Esophagus muscularis mucosa (tissue), 4 donors: Measurements from ENCODE around the gene DMC1. TPM values are rescaled to one million over a fixed set of nuclear protein-coding genes. Genes with fewer than 3 reads are reported as not detected.
"Not testable (repeated sequence)": the region's sequence is repeated elsewhere in the genome, so short reads cannot be mapped to it uniquely, and the experiment has no call there.

Source experiments
- DNase-seq: peaks from one replicate; pipeline ENCODE4 v3.0.0-alpha.2; 2017; ENCODE audit errors: extremely low spot score
- H3K27ac ChIP-seq, 4 donors: fragments of 200-600 bp; sonication (generic); replicated peaks in 1 of 4; 1 replicate in 3 of 4; 2 replicates in 1 of 4; pipeline ENCODE4 v1.5.1; 2016 to 2019; ENCODE audit warnings: mild to moderate bottlenecking in 1 of 4
- H3K27me3 ChIP-seq, 4 donors: fragments of 200-600 bp; sonication (generic); one replicate each; pipeline versions ENCODE4 v1.5.1 to v1.6.0; 2016 to 2019
- H3K36me3 ChIP-seq, 4 donors: fragments of 200-600 bp; sonication (generic); one replicate each; pipeline ENCODE4 v1.5.1; 2016 to 2019
- H3K4me1 ChIP-seq, 4 donors: fragments of 200-600 bp; sonication (generic); one replicate each; pipeline ENCODE4 v1.5.1; 2016 to 2019
- H3K4me3 ChIP-seq, 4 donors: fragments of 200-600 bp; sonication (generic); 1 replicate in 2 of 4; 2 replicates in 2 of 4; pipeline ENCODE4 v1.5.1; 2016 to 2019; ENCODE audit warnings: mild to moderate bottlenecking in 4 of 4, moderate library complexity in 1 of 4
- H3K9me3 ChIP-seq, 4 donors: fragments of 200-600 bp; sonication (generic); 1 replicate in 3 of 4; 2 replicates in 1 of 4; pipeline ENCODE4 v1.5.1; 2016 to 2019
- CTCF ChIP-seq, 3 experiments: fragments of 200-600 bp in 2 of 3; fragments of 450-650 bp in 1 of 3; sonication (generic) in 2 of 3; IDR thresholded peaks; one replicate each; pipeline ENCODE4 v1.5.1; 2017 to 2019; ENCODE audit warnings: antibody characterized with exemption in 3 of 3, mild to moderate bottlenecking in 2 of 3, moderate library complexity in 1 of 3
- EP300 ChIP-seq: sonication (generic); formaldehyde crosslinking; IDR thresholded peaks from one replicate; pipeline ENCODE4 v1.6.1; 2017; ENCODE audit warnings: antibody characterized with exemption
- POLR2A ChIP-seq: fragments of 450-650 bp; IDR thresholded peaks from one replicate; pipeline ENCODE4 v1.6.1; 2017; ENCODE audit warnings: antibody characterized with exemption, moderate library complexity, mild to moderate bottlenecking, low read depth
- POLR2AphosphoS5 ChIP-seq, 2 donors: sonication (generic); formaldehyde crosslinking; IDR thresholded peaks; one replicate each; pipeline ENCODE4 v1.6.1; 2017; ENCODE audit warnings: antibody characterized with exemption in 2 of 2
- WGBS: methylation state at CpG from one replicate; pipeline ENCODE4 v1.1.5; 2018; 5-methylcytosine and 5-hydroxymethylcytosine counted together
- intact Hi-C: fragments of 100-400 bp; cut with DNase I; formaldehyde crosslinking; loops from one replicate; pipeline ENCODE4 v1.15.1; 2023
- total RNA-seq, 4 donors: library from RNA; depleted of rRNA; stranded (reverse); fragments of >200 nt; gene quantifications; one replicate each; pipeline versions ENCODE4 v1.1.0 to v1.2.1, GENCODE V29; 2016

DMC1 gene
- total RNA-seq, 4 donors from 2014 or later, result 1.3 to 6.5 (median 1.6) TPM

- TF ChIP-seq POLR2A (no peak), POLR2AphosphoS5 (IDR thresholded peaks at IDR 0.05) (no peak), CTCF (IDR thresholded peaks at IDR 0.05) (no peak), EP300 (no peak)
- H3K36me3 ChIP-seq, result no peaks in the 10 kb centered on the region
- 90% methylated on average over 3 of the region's 3 CpGs for WGBS
- intact Hi-C loops, result no loop called here
- no peak for DNase-seq
- no peaks in the 10 kb centered on the region for H3K27me3 ChIP-seq
- no peaks in the 10 kb centered on the region for H3K9me3 ChIP-seq
- peaks cover 0 to 9% (median 9%) of the 10 kb centered on the region in 4 donors for H3K4me1 ChIP-seq
- no peak overlapping the region for H3K27ac ChIP-seq
- no peak overlapping the region for H3K4me3 ChIP-seq
These were observed 37.7 kb upstream of the DMC1 start for GRCh38 chr22:38607680-38608079.

DNA sequence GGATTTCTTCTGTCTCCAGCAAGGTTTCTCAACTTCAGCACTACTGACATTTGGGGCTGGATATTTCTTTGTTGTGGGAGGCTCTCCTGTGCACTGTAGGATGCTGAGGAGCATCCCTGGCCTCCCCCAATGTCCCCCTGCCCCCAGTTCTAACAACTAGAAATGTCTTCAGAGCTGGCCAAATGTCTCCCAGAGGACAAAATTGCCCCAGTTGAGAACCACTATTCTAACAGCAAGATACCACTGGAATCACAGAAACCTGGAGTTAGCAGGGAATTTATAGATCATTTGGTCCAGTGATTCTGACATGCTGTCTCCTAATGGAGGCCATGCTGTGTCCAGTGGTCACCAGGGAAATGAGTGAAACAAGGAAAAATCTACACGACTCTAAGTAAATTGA lies 32.2 kb upstream of the DMC1 start:
- no peak overlapping the region for H3K4me3 ChIP-seq
- no peaks in the 10 kb centered on the region for H3K36me3 ChIP-seq
- TF ChIP-seq CTCF (IDR thresholded peaks at IDR 0.05) (no peak), EP300 (no peak), POLR2A (no peak), POLR2AphosphoS5 (IDR thresholded peaks at IDR 0.05) (no peak)
- peaks cover 0 to 9% (median 9%) of the 10 kb centered on the region in 4 donors for H3K4me1 ChIP-seq
- DNase-seq, result no peak
- intact Hi-C loops, result no loop called here
- 87% methylated on average over 1 of the region's 1 CpG for WGBS
- H3K27ac ChIP-seq, result no peak overlapping the region
- H3K27me3 ChIP-seq, result no peaks in the 10 kb centered on the region
- no peaks in the 10 kb centered on the region for H3K9me3 ChIP-seq

GRCh38 chr22:38601221-38601764 lies 31.3 kb upstream of the DMC1 start:
- no peak for TF ChIP-seq CTCF (IDR thresholded peaks at IDR 0.05)
- no peak for TF ChIP-seq POLR2AphosphoS5 (IDR thresholded peaks at IDR 0.05)
- TF ChIP-seq EP300, result no peak
- no peak for TF ChIP-seq POLR2A
- H3K4me1 ChIP-seq, result peaks cover 0 to 4% (median 4%) of the 10 kb centered on the region in 4 donors
- no peaks in the 10 kb centered on the region for H3K9me3 ChIP-seq
- no peak overlapping the region for H3K27ac ChIP-seq
- DNase-seq, result no peak
- intact Hi-C loops, result no loop called here
- no peaks in the 10 kb centered on the region for H3K27me3 ChIP-seq
- 86% methylated on average over 2 of the region's 2 CpGs for WGBS
- no peak overlapping the region for H3K4me3 ChIP-seq
- no peaks in the 10 kb centered on the region for H3K36me3 ChIP-seq

- no peaks in the 10 kb centered on the region for H3K4me1 ChIP-seq
- no peak overlapping the region for H3K27ac ChIP-seq
- no peak overlapping the region for H3K4me3 ChIP-seq
- no peaks in the 10 kb centered on the region for H3K36me3 ChIP-seq
- 93% methylated on average over 10 of the region's 10 CpGs for WGBS
- H3K27me3 ChIP-seq, result no peaks in the 10 kb centered on the region
- no peaks in the 10 kb centered on the region for H3K9me3 ChIP-seq
- intact Hi-C loops, result no loop called here
- DNase-seq, result no peak
- TF ChIP-seq POLR2A (no peak), CTCF (IDR thresholded peaks at IDR 0.05) (no peak), POLR2AphosphoS5 (IDR thresholded peaks at IDR 0.05) (no peak), EP300 (no peak)
These were observed 29.5 kb upstream of the DMC1 start for GRCh38 chr22:38599466-38599865.

DNA sequence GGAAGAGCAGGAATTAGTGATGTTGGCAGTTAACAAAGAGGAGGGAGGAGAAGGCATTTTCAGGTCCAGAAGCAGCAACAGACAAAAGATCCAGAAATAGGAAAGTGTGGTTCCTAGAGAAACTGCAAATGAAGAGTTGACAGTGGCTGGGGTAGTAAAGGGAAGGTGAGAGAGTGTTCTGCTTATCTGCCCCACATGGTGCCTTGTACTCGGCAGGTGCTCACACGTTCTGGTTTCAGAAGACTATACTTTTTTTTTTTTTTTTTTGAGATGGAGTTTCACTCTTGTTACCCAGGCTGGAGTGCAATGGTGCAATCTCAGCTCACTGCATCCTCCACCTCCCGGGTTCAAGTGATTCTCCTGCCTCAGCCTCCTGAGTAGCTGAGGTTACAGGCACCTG lies 12.9 kb upstream of the DMC1 start:
- H3K4me3 ChIP-seq, intact Hi-C loops, DNase-seq: not testable (repeated sequence)

More for the DNA sequence above, 12.9 kb upstream of the DMC1 start:
- not testable (repeated sequence) for H3K27me3 ChIP-seq, H3K27ac ChIP-seq, H3K4me1 ChIP-seq, H3K9me3 ChIP-seq, H3K36me3 ChIP-seq
- 87% methylated on average over 3 of the region's 3 CpGs for WGBS
